Gastroesophageal sphincter (tissue), 4 donors: ENCODE data around the gene NFATC3. TPM values are rescaled to one million over a fixed set of nuclear protein-coding genes. Genes with fewer than 3 reads are reported as not detected.

Source experiments
- ATAC-seq: fragments of 150-250 bp; one replicate; pipeline ENCODE4 v1.9.1; 2016; ENCODE audit warnings: mild to moderate bottlenecking, moderate library complexity
- H3K27ac ChIP-seq, 4 donors: fragments of 200-600 bp; sonication (generic) in 3 of 4; 1 replicate in 3 of 4; 2 replicates in 1 of 4; pipeline ENCODE4 v1.5.1; 2016 to 2019
- H3K27me3 ChIP-seq: fragments of 200-600 bp; sonication (generic); one replicate; pipeline ENCODE4 v1.5.1; 2019
- H3K36me3 ChIP-seq, 2 donors: fragments of 200-600 bp; sonication (generic); one replicate each; pipeline ENCODE4 v1.5.1; 2019; ENCODE audit warnings: control low read depth in 1 of 2
- H3K4me1 ChIP-seq, 3 donors: fragments of 200-600 bp; sonication (generic); 1 replicate in 2 of 3; 2 replicates in 1 of 3; pipeline ENCODE4 v1.5.1; 2016 to 2019; ENCODE audit warnings: control low read depth in 2 of 3
- H3K4me3 ChIP-seq, 2 donors: fragments of 200-600 bp; sonication (generic); one replicate each; pipeline ENCODE4 v1.5.1; 2019; ENCODE audit warnings: mild to moderate bottlenecking in 1 of 2, moderate library complexity in 1 of 2
- H3K9me3 ChIP-seq, 3 donors: fragments of 200-600 bp; sonication (generic); one replicate each; pipeline ENCODE4 v1.5.1; 2017 to 2019; ENCODE audit warnings: control low read depth in 2 of 3
- EP300 ChIP-seq: sonication (generic); formaldehyde crosslinking; IDR thresholded peaks from one replicate; pipeline ENCODE4 v1.6.1; 2017; ENCODE audit warnings: antibody characterized with exemption, mild to moderate bottlenecking
- POLR2A ChIP-seq, 2 donors: fragments of 450-650 bp; IDR thresholded peaks; one replicate each; pipeline ENCODE4 v1.6.1; 2017; ENCODE audit warnings: antibody characterized with exemption in 2 of 2, mild to moderate bottlenecking in 2 of 2, moderate library complexity in 1 of 2
- POLR2AphosphoS5 ChIP-seq: sonication (generic); formaldehyde crosslinking; IDR thresholded peaks from one replicate; pipeline ENCODE4 v1.6.1; 2017; ENCODE audit warnings: antibody characterized with exemption
- WGBS, 2 donors: methylation state at CpG; one replicate each; pipeline ENCODE4 v1.1.5; 2018; ENCODE audit warnings: low coverage in 1 of 2; 5-methylcytosine and 5-hydroxymethylcytosine counted together
- total RNA-seq, 4 donors: library from RNA; depleted of rRNA; stranded (reverse); fragments of >200 nt; gene quantifications; one replicate each; pipeline ENCODE4 v1.1.0, GENCODE V29; 2016
- TF ChIP-seq, protein P1 (sequence below), 4 experiments: fragments of 200-600 bp in 2 of 4; fragments of 450-650 bp in 2 of 4; sonication (generic) in 1 of 4; IDR thresholded peaks; one replicate each; pipeline ENCODE4 v1.5.1; 2017 to 2019; ENCODE audit warnings: antibody characterized with exemption in 4 of 4, mild to moderate bottlenecking in 2 of 4, moderate library complexity in 2 of 4

The NFATC3 gene
- total RNA-seq, 4 donors from 2014 or later = 42.4 to 50.6 (median 49.3) TPM

DNA sequence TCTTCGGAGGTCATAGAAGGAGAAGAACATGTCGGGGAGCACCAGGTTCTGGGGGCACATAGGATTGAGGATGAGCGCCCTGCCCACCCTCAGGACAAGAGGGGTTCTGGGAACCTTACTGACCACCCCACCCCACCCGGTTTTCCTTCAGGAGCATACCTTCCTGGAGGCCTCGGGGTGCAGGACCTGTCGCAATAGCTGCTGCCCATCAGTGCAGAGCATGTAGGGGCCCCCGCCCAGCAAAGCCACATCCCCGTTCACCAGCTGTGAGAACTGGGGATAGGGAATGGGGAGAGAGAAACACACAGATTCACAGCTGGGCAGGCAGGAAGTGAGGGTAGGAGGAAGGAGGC is 148.6 kb downstream of the NFATC3 start:
- no peak for TF ChIP-seq POLR2A (IDR thresholded peaks at IDR 0.05)
- no peak for TF ChIP-seq EP300
- no peak for TF ChIP-seq POLR2AphosphoS5
- TF ChIP-seq, protein P1, sequence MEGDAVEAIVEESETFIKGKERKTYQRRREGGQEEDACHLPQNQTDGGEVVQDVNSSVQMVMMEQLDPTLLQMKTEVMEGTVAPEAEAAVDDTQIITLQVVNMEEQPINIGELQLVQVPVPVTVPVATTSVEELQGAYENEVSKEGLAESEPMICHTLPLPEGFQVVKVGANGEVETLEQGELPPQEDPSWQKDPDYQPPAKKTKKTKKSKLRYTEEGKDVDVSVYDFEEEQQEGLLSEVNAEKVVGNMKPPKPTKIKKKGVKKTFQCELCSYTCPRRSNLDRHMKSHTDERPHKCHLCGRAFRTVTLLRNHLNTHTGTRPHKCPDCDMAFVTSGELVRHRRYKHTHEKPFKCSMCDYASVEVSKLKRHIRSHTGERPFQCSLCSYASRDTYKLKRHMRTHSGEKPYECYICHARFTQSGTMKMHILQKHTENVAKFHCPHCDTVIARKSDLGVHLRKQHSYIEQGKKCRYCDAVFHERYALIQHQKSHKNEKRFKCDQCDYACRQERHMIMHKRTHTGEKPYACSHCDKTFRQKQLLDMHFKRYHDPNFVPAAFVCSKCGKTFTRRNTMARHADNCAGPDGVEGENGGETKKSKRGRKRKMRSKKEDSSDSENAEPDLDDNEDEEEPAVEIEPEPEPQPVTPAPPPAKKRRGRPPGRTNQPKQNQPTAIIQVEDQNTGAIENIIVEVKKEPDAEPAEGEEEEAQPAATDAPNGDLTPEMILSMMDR (IDR thresholded peaks at IDR 0.05) = no peak
- no CpG with 5 or more reads among the region's 8 CpGs for WGBS, 2 donors
- no peaks in the 10 kb centered on the region for H3K9me3 ChIP-seq
- H3K4me1 ChIP-seq = peaks cover 0 to 45% (median 14%) of the 10 kb centered on the region in 3 donors
- H3K36me3 ChIP-seq = peaks cover 0 to 28% of the 10 kb centered on the region in 2 donors
- H3K27ac ChIP-seq = peak overlapping the region in 2 of 4 donors; percentile 6 to 86
- ATAC-seq = no peak
- no peak overlapping the region for H3K4me3 ChIP-seq
- H3K27me3 ChIP-seq = no peaks in the 10 kb centered on the region

DNA sequence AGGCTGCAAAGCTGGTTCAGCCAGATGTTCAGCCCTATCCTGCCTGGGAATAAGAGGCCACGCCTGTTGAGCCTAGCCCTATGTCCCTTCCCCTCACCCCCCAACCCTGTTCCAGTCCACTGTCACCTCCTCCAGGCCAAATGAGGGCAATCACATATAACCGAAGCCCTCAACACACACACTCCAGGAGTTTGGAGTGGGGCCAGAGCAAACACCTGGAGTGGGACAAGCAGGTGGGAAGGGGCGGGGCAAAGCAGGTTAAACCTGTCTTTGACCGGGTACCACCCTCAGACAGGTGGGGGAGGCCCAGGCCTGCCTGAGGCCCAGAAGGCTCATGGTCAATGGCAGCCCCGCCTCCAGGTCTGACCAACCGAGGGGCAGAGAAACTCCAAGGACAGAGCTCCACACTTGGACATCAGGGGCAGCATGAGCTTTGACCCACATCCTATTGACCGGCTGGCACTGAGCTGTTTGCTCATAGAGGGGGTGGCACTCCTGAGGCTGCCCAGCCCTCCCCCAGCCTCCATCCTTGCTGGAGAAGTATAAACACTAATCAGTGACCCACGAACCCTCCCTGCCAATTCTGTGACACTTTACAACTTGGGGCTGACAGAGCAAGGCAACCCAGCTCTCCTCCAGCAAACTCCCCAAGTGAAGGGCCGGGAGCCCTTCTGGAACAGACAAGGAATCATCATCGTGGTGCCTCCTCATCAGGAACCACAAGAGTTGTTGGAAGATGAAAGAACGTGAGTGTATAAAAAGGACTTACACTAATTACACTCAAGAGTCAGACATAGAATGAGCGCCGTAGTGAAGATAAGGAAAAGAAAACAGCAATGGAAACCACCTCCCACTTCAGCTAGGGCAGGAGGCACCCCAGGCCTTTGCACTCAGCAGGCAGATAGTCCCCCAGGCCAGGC is 149.3 kb downstream of the NFATC3 start:
- WGBS, 2 donors = 60% methylated on average over 3 of the region's 13 CpGs; no CpG with 5 or more reads in 1 of the 2 donors
- Histone ChIP-seq H3K27ac (peak overlapping the region in 2 of 4 donors; percentile 6 to 86), H3K4me3 (no peak overlapping the region)

DNA sequence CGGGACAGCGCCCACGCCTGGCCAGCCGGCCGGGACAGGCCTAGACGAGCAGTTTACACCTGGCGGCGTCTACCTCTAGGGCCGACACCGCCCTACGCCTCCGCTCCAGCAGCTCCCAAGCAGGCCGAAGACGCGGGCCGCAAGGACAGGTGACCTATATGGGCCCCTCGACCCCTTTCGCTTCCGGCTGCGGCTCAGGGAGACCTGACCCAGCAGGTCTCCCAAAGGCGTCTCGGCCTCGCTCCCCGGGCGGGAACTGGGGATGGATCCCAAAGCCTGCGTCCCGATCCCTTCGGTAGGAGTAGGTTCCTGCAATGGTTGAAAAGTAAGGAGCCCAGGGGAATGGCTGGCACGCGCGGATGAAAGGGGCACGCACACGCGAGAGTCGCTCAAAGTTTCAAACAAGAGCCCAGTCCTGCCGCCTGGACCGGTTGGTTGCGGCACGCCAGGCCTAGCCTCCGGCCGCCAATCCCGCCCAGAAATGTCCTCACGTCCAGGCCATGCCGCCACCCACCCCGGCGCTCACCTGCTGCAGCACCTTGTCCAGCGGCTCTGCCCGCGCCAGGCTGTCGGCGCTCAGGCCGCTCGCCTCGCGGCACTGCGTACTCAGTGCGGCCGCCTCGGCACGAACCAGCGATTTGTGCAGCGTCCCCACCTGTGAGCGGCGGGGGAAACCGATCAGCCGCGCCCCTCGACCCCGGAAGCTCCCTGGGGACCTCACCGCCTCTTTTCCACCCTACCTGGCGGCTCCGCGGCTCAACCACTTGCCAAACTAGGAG is 150.1 kb downstream of the NFATC3 start:
- no peak for ATAC-seq
- H3K36me3 ChIP-seq = peaks cover 0 to 22% of the 10 kb centered on the region in 2 donors
- no peaks in the 10 kb centered on the region for H3K27me3 ChIP-seq
- peak overlapping the region in 3 of 4 donors; percentile 40 to 88 (median 86) for H3K27ac ChIP-seq
- H3K4me1 ChIP-seq = peaks cover 0 to 42% (median 9%) of the 10 kb centered on the region in 3 donors
- peak overlapping the region in 1 of 2 donors; percentile 70 for H3K4me3 ChIP-seq
- TF ChIP-seq EP300 = no peak
- TF ChIP-seq POLR2A (IDR thresholded peaks at IDR 0.05) = no peak
- TF ChIP-seq POLR2AphosphoS5 = no peak
- TF ChIP-seq, protein P1 (IDR thresholded peaks at IDR 0.05) = no peak
- H3K9me3 ChIP-seq = no peaks in the 10 kb centered on the region
- 47% methylated on average over 8 of the region's 73 CpGs; no CpG with 5 or more reads in 1 of the 2 donors for WGBS, 2 donors

More for the DNA sequence above, 149.3 kb downstream of the NFATC3 start:
- Histone ChIP-seq H3K36me3 (peaks cover 0 to 28% of the 10 kb centered on the region in 2 donors), H3K27me3 (no peaks in the 10 kb centered on the region), H3K4me1 (peaks cover 0 to 39% (median 9%) of the 10 kb centered on the region in 3 donors), H3K9me3 (no peaks in the 10 kb centered on the region)
- TF ChIP-seq, protein P1 (IDR thresholded peaks at IDR 0.05) = no peak
- TF ChIP-seq POLR2A (IDR thresholded peaks at IDR 0.05) = no peak
- no peak for ATAC-seq

DNA sequence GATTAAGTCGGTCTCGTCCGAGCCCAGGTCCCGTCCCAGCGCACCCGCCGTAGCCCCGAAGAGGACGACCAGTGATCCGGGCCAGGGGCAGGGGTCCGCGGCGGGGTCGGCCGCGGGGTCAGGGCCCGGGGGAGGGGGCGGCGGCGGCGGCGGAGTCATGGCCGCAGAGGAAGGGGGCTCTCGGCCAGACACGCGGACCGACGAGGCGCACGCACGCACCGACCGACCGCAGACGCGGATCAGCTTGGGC is 150.6 kb downstream of the NFATC3 start, which contains the start of gene ESRP2:
ESRP2 (minus strand) TSS at position 241 of the 250 bp plus-strand sequence; CDS start at position 159, 82 bp downstream.
- H3K36me3 ChIP-seq = peaks cover 0 to 17% of the 10 kb centered on the region in 2 donors
- ATAC-seq = no peak
- H3K4me1 ChIP-seq = peaks cover 0 to 43% (median 9%) of the 10 kb centered on the region in 3 donors
- no peak for TF ChIP-seq POLR2AphosphoS5
- no peak for TF ChIP-seq POLR2A (IDR thresholded peaks at IDR 0.05)
- no peak for TF ChIP-seq EP300
- TF ChIP-seq, protein P1 (IDR thresholded peaks at IDR 0.05) = no peak
- peak within 1 kb of the TSS; percentile 54 to 70 for H3K4me3 ChIP-seq
- WGBS, 2 donors = no CpG with 5 or more reads among the region's 36 CpGs
- H3K27ac ChIP-seq = peak within 1 kb of the TSS; percentile 55 to 88 (median 84)
- no peaks in the 10 kb centered on the region for H3K9me3 ChIP-seq
- no peaks in the 10 kb centered on the region for H3K27me3 ChIP-seq
